GM21390 (cell line): ENCODE data around the gene TRPC4AP.
A peak's percentile ranks its signal among the peaks of the same experiment; 100 is the strongest.
"Not testable (repeated sequence)": the region's sequence is repeated elsewhere in the genome, so short reads cannot be mapped to it uniquely, and the experiment has no call there.

ENCODE experiments used
- ATAC-seq: cut with Tn5 transposase; IDR thresholded peaks from one replicate; pipeline ENCODE4 v1.9.1; 2021; ENCODE audit not compliant: unreplicated experiment

Gene TRPC4AP

GRCh38 chr20:35092524-35093266 lies at the start of gene TRPC4AP:
TRPC4AP (minus strand) TSS chr20:35092807; CDS start chr20:35092781, 26 bp downstream.
- ATAC-seq: peak; percentile 95

GRCh38 chr20:35135867-35136586 lies 43.4 kb upstream of the TRPC4AP start:
- no peak for ATAC-seq

- ATAC-seq: no peak
Measured at GRCh38 chr20:35134880-35135279, 42.3 kb upstream of the TRPC4AP start.

GRCh38 chr20:35134472-35134871 lies 41.9 kb upstream of the TRPC4AP start:
- no peak for ATAC-seq

GRCh38 chr20:35133735-35134134 lies 41.1 kb upstream of the TRPC4AP start:
- ATAC-seq: no peak

GRCh38 chr20:35133031-35133430 lies 40.4 kb upstream of the TRPC4AP start:
- ATAC-seq: no peak

- ATAC-seq: no peak
Measured at GRCh38 chr20:35131934-35132333, 39.3 kb upstream of the TRPC4AP start.

GRCh38 chr20:35129647-35130069 lies 37.1 kb upstream of the TRPC4AP start:
- ATAC-seq: no peak

GRCh38 chr20:35125753-35126152 lies 33.1 kb upstream of the TRPC4AP start:
- no peak for ATAC-seq

- ATAC-seq: no peak
Measured at GRCh38 chr20:35122756-35123405, 30.3 kb upstream of the TRPC4AP start.

GRCh38 chr20:35121186-35121585 lies 28.6 kb upstream of the TRPC4AP start:
- ATAC-seq: no peak

GRCh38 chr20:35120012-35120701 lies 27.6 kb upstream of the TRPC4AP start:
- ATAC-seq: no peak

- no peak for ATAC-seq
Measured at GRCh38 chr20:35117629-35118028, 25.0 kb upstream of the TRPC4AP start.

GRCh38 chr20:35117196-35117595 lies 24.6 kb upstream of the TRPC4AP start:
- no peak for ATAC-seq

- ATAC-seq: no peak
Measured at GRCh38 chr20:35116258-35116657, 23.7 kb upstream of the TRPC4AP start.

- no peak for ATAC-seq
Measured at GRCh38 chr20:35115606-35116005, 23.0 kb upstream of the TRPC4AP start.

GRCh38 chr20:35112276-35112675 lies 19.7 kb upstream of the TRPC4AP start:
- ATAC-seq: not testable (repeated sequence)

GRCh38 chr20:35111141-35111888 lies 18.7 kb upstream of the TRPC4AP start:
- no peak for ATAC-seq

GRCh38 chr20:35108921-35109320 lies 16.3 kb upstream of the TRPC4AP start:
- no peak for ATAC-seq

GRCh38 chr20:35106827-35107380 lies 14.3 kb upstream of the TRPC4AP start:
- ATAC-seq: no peak
